ENCODE data around the gene RFLNA. TPM values are rescaled to one million over a fixed set of nuclear protein-coding genes. Genes with fewer than 3 reads are reported as not detected.

Gene RFLNA
- total RNA-seq, 1 donor from 2014 or later, result 2.6 TPM

DNA sequence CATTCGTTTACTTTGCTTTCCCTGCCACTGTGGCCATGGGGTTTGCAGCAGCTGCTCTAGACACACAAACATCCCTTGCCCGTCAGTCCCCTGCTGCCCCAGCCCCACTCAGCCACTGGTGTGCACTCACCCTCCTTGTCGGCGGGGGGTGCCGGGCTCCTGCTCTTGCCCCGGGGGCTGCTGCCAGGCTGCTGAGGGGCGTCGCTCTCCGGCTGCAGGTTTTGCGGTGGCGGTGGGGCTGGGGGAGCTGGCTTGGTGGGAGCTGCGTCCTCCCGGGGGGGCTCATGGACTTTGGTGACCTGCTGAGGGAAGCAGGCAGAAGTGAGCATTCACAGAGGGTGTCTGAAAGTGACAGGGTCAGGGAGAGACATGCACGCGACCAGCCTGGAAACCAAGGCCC lies 67.1 kb downstream of the RFLNA start:
- Histone ChIP-seq H3K27ac (ENCODE audit: low read depth, low read length) (peak overlapping the region; percentile 75), H3K27me3 (ENCODE audit: control insufficient read depth in 3 of 3, insufficient read depth in 3 of 3, low read length in 3 of 3) (no peaks in the 10 kb centered on the region), H3K36me3 (ENCODE audit: control insufficient read depth in 3 of 3, insufficient read depth in 3 of 3, low read length in 3 of 3) (peaks cover 27 to 65% (median 55%) of the 10 kb centered on the region in 3 donors), H3K9ac (ENCODE audit: low read depth in 1 of 3, low read length in 3 of 3) (peak overlapping the region in 1 of 3 donors; percentile 74), H3K9me3 (ENCODE audit: control insufficient read depth in 3 of 3, low read length in 3 of 3) (no peaks in the 10 kb centered on the region), H3K4me3 (ENCODE audit: low read length in 3 of 3) (no peak overlapping the region), H3K4me1 (ENCODE audit: control insufficient read depth in 3 of 3, insufficient read depth in 3 of 3, low read length in 3 of 3) (peaks cover 68 to 94% (median 89%) of the 10 kb centered on the region in 3 donors)

- Histone ChIP-seq H3K27ac (ENCODE audit: low read depth, low read length) (no peak overlapping the region), H3K36me3 (ENCODE audit: control insufficient read depth in 3 of 3, insufficient read depth in 3 of 3, low read length in 3 of 3) (peaks cover 13 to 52% (median 46%) of the 10 kb centered on the region in 3 donors), H3K27me3 (ENCODE audit: control insufficient read depth in 3 of 3, insufficient read depth in 3 of 3, low read length in 3 of 3) (no peaks in the 10 kb centered on the region), H3K4me1 (ENCODE audit: control insufficient read depth in 3 of 3, insufficient read depth in 3 of 3, low read length in 3 of 3) (peaks cover 77 to 97% (median 96%) of the 10 kb centered on the region in 3 donors), H3K9me3 (ENCODE audit: control insufficient read depth in 3 of 3, low read length in 3 of 3) (no peaks in the 10 kb centered on the region), H3K4me3 (ENCODE audit: low read length in 3 of 3) (no peak overlapping the region), H3K9ac (ENCODE audit: low read depth in 1 of 3, low read length in 3 of 3) (peak overlapping the region in 1 of 3 donors; percentile 73)
These were observed 68.6 kb downstream of the RFLNA start for GRCh38 chr12:124363353-124363965.

GRCh38 chr12:124364543-124364942 lies 69.7 kb downstream of the RFLNA start:
- H3K9me3 ChIP-seq (ENCODE audit: control insufficient read depth in 3 of 3, low read length in 3 of 3), result no peaks in the 10 kb centered on the region
- peak overlapping the region in 1 of 3 donors; percentile 73 for H3K9ac ChIP-seq (ENCODE audit: low read depth in 1 of 3, low read length in 3 of 3)
- H3K27ac ChIP-seq (ENCODE audit: low read depth, low read length), result no peak overlapping the region
- H3K4me1 ChIP-seq (ENCODE audit: control insufficient read depth in 3 of 3, insufficient read depth in 3 of 3, low read length in 3 of 3), result peaks cover 75 to 96% (median 95%) of the 10 kb centered on the region in 3 donors
- H3K36me3 ChIP-seq (ENCODE audit: control insufficient read depth in 3 of 3, insufficient read depth in 3 of 3, low read length in 3 of 3), result peaks cover 10 to 49% (median 42%) of the 10 kb centered on the region in 3 donors
- H3K27me3 ChIP-seq (ENCODE audit: control insufficient read depth in 3 of 3, insufficient read depth in 3 of 3, low read length in 3 of 3), result no peaks in the 10 kb centered on the region
- H3K4me3 ChIP-seq (ENCODE audit: low read length in 3 of 3), result no peak overlapping the region

Small RNA genes within 50 kb of the gene (small RNA-seq; reads per million reads assigned to genes)
- not detected for gene MIR6880

Measured in skeletal muscle tissue (tissue), 5 donors.